Gastrocnemius medialis (tissue), 4 donors: ENCODE data around the gene NGDN.

Experiments
- CTCF ChIP-seq, 5 experiments: fragments of 450-650 bp in 3 of 5; fragments of 200-600 bp in 2 of 5; sonication (generic) in 2 of 5; IDR thresholded peaks in 4 of 5; conservative IDR thresholded peaks in 1 of 5; 1 replicate in 4 of 5; 2 replicates in 1 of 5; pipeline ENCODE4 v1.5.1; 2016 to 2019; ENCODE audit warnings: antibody characterized with exemption in 5 of 5, mild to moderate bottlenecking in 3 of 5, moderate library complexity in 3 of 5
- POLR2A ChIP-seq, 2 donors: fragments of 450-650 bp; IDR thresholded peaks; one replicate each; pipeline ENCODE4 v1.6.1; 2017; ENCODE audit warnings: antibody characterized with exemption in 2 of 2, mild to moderate bottlenecking in 2 of 2, moderate library complexity in 2 of 2

DNA sequence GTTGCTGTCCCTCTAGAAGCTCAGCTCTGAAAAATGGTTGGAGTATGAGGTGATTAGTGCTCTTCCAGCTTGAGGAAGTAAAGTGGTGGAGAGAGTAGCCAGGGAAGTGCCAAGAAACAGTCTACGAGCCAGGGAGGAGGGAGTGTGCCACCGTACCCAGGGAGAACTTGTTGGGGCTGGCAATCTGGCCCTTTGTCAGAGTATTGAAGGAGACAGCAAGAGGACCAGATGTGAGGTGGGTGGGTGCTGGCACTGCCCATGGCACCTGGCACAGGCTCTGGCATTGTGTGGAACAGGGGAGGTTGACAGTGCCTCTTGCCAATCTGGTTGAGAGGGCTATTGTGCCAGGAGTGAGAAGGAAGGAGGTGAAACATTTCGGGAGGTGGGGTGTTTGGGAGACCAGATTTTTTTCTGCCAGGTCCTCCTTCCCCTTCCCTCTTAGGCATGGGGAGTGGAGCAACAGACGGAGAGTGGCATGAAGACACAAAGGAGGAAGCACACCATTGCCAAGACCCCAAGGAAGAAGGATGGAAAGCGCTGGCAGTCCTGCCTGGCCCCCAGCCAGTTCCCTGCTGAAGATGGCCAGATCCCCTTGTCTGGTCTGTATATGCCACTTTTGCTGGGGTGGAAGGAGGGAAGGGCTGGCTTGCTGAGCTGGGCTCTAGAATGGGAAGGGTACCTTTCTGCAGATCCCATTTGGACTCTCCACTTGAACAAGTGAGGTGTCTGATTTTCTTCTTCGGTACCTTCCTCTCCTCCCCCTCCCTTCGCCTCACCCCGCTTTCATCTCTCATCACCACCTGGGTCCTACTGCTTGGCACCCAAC, 44.5 kb downstream of the NGDN start:
- TF ChIP-seq CTCF (IDR thresholded peaks at IDR 0.05 in 4 of 5, conservative IDR thresholded peaks at IDR 0.05 in 1 of 5), result no peak
- TF ChIP-seq POLR2A (IDR thresholded peaks at IDR 0.05), result no peak
